Thyroid gland (tissue), 4 donors: ENCODE measurements around the gene MAN2B1. TPM values are rescaled to one million over a fixed set of nuclear protein-coding genes. Genes with fewer than 3 reads are reported as not detected.
"Not testable (repeated sequence)": the region's sequence is repeated elsewhere in the genome, so short reads cannot be mapped to it uniquely, and the experiment has no call there.

Experiments used
- DNase-seq, 2 donors: peaks; one replicate each; pipeline ENCODE4 v3.0.0-alpha.2; 2019
- H3K27ac ChIP-seq, 3 donors: fragments of 200-600 bp; sonication (generic); 1 replicate in 2 of 3; 2 replicates in 1 of 3; pipeline ENCODE4 v1.5.1; 2016 to 2019; ENCODE audit warnings: mild to moderate bottlenecking in 1 of 3, moderate library complexity in 1 of 3
- H3K27me3 ChIP-seq: fragments of 200-600 bp; sonication (generic); one replicate; pipeline ENCODE4 v1.5.1; 2019
- H3K36me3 ChIP-seq, 2 donors: fragments of 200-600 bp; sonication (generic); one replicate each; pipeline ENCODE4 v1.5.1; 2016 to 2019
- H3K4me1 ChIP-seq, 2 donors: fragments of 200-600 bp; sonication (generic); one replicate each; pipeline ENCODE4 v1.5.1; 2017 to 2019
- H3K4me3 ChIP-seq, 3 donors: fragments of 200-600 bp; sonication (generic); replicated peaks in 1 of 3; 1 replicate in 2 of 3; 2 replicates in 1 of 3; pipeline ENCODE4 v1.5.1; 2016; ENCODE audit warnings: mild to moderate bottlenecking in 1 of 3
- H3K9me3 ChIP-seq: fragments of 200-600 bp; sonication (generic); one replicate; pipeline ENCODE4 v1.5.1; 2017
- POLR2A ChIP-seq, 2 donors: fragments of 450-650 bp; IDR thresholded peaks; one replicate each; pipeline ENCODE4 v1.6.1; 2017; ENCODE audit warnings: antibody characterized with exemption in 2 of 2, mild to moderate bottlenecking in 2 of 2, moderate library complexity in 1 of 2
- WGBS, 2 donors: methylation state at CpG; one replicate each; pipeline ENCODE4 v1.1.5; 2017; 5-methylcytosine and 5-hydroxymethylcytosine counted together
- intact Hi-C: fragments of 100-400 bp; cut with DNase I; formaldehyde crosslinking; loops from one replicate; pipeline ENCODE4 v1.15.1; 2023
- total RNA-seq, 4 donors: library from RNA; depleted of rRNA; stranded (reverse); fragments of >200 nt; gene quantifications; one replicate each; pipeline ENCODE4 v1.2.3, GENCODE V29; 2016
- TF ChIP-seq, protein P1 (sequence below), 6 experiments: fragments of 200-600 bp in 3 of 6; fragments of 450-650 bp in 3 of 6; sonication (generic) in 3 of 6; IDR thresholded peaks; one replicate each; pipeline ENCODE4 v1.5.1; 2016 to 2019; ENCODE audit warnings: antibody characterized with exemption in 6 of 6, mild to moderate bottlenecking in 2 of 6, inconsistent platforms in 1 of 6, moderate library complexity in 1 of 6

The MAN2B1 gene
- total RNA-seq, 4 donors from 2014 or later: 38.0 to 106 (median 82.5) TPM

DNA sequence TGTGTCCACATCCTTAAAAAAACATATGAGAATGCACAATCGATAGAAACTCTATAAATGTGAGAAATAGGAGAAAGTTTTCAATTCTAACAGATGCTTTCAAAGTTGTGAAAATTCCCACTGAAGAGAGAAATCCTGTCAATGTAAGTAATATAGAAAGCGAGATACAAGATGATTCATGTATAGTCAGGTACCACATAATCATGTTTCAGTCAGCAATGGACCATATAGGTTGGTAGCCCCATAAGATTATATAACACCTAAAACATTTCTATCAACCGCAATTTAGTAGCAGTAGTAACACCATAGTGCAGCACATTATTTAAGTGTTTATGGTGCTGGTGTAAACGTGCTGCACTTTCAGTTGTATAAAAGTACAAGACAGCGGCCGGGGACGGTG is 37.3 kb downstream of the MAN2B1 start:
- TF ChIP-seq, protein P1, sequence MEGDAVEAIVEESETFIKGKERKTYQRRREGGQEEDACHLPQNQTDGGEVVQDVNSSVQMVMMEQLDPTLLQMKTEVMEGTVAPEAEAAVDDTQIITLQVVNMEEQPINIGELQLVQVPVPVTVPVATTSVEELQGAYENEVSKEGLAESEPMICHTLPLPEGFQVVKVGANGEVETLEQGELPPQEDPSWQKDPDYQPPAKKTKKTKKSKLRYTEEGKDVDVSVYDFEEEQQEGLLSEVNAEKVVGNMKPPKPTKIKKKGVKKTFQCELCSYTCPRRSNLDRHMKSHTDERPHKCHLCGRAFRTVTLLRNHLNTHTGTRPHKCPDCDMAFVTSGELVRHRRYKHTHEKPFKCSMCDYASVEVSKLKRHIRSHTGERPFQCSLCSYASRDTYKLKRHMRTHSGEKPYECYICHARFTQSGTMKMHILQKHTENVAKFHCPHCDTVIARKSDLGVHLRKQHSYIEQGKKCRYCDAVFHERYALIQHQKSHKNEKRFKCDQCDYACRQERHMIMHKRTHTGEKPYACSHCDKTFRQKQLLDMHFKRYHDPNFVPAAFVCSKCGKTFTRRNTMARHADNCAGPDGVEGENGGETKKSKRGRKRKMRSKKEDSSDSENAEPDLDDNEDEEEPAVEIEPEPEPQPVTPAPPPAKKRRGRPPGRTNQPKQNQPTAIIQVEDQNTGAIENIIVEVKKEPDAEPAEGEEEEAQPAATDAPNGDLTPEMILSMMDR (IDR thresholded peaks at IDR 0.05): no peak
- peak in 1 of 2 donors; percentile 17 for TF ChIP-seq POLR2A (IDR thresholded peaks at IDR 0.05)
- WGBS, 2 donors: 96 to 97% methylated on average over 7 of the region's 7 CpGs
- intact Hi-C loops: no loop called here
- H3K4me3 ChIP-seq: no peak overlapping the region
- H3K9me3 ChIP-seq: no peaks in the 10 kb centered on the region
- no peaks in the 10 kb centered on the region for H3K4me1 ChIP-seq
- DNase-seq: no peak
- no peak overlapping the region for H3K27ac ChIP-seq
- peaks cover 58 to 64% of the 10 kb centered on the region in 2 donors for H3K36me3 ChIP-seq
- H3K27me3 ChIP-seq: no peaks in the 10 kb centered on the region

DNA sequence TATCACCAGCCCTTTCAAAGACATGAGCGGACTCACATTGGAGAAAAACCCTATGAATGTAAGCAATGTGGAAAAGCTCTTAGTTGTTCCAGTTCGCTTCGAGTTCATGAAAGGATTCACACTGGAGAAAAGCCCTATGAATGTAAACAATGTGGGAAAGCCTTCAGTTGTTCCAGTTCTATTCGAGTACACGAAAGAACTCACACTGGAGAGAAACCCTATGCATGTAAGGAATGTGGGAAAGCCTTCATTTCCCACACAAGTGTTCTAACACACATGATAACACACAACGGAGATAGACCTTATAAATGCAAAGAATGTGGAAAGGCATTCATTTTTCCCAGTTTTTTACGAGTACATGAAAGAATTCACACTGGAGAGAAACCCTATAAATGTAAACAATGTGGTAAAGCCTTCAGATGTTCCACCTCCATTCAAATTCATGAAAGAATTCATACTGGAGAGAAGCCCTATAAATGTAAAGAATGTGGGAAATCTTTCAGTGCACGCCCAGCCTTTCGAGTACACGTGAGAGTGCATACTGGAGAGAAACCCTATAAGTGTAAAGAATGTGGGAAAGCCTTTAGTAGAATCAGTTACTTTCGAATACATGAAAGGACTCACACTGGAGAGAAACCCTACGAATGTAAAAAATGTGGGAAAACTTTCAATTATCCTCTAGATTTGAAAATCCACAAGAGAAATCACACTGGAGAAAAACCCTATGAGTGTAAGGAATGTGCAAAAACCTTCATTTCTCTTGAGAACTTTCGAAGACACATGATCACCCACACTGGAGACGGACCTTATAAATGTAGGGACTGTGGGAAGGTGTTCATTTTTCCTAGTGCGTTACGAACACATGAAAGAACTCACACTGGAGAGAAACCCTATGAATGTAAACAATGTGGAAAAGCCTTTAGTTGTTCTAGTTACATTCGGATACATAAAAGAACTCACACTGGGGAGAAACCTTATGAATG is 38.2 kb downstream of the MAN2B1 start:
- 97% methylated on average over 17 of the region's 17 CpGs for WGBS, 2 donors
- intact Hi-C loops: no loop called here
- Histone ChIP-seq H3K9me3 (no peaks in the 10 kb centered on the region), H3K36me3 (peaks cover 64 to 72% of the 10 kb centered on the region in 2 donors), H3K4me3 (no peak overlapping the region), H3K27ac (no peak overlapping the region), H3K27me3 (no peaks in the 10 kb centered on the region), H3K4me1 (peaks cover 0 to under 1% of the 10 kb centered on the region in 2 donors)
- TF ChIP-seq, protein P1 (IDR thresholded peaks at IDR 0.05): no peak
- TF ChIP-seq POLR2A (IDR thresholded peaks at IDR 0.05): no peak
- DNase-seq: no peak

DNA sequence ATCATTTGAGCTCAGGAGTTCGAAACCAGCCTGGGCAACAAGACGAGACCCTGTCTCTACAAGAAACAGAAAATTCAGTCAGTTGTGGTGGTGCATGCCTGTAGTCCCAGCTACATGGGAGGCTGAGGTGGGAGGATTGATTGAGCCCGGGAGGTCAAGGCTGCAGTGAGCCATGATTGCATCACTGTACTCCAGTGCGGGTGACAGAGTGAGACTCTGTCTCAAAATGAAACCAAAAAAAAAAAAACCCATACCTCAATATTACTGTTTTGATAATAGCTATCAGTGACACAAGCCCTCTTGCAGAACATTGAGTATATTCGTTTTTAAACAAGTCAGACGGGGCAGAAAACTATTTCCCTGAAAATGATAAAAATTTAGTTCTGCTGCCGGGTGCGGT is 39.6 kb downstream of the MAN2B1 start:
- Histone ChIP-seq H3K27me3 (no peaks in the 10 kb centered on the region), H3K9me3 (no peaks in the 10 kb centered on the region), H3K36me3 (peaks cover 59 to 72% of the 10 kb centered on the region in 2 donors), H3K4me3 (no peak overlapping the region), H3K4me1 (peaks cover 0 to 11% of the 10 kb centered on the region in 2 donors), H3K27ac (no peak overlapping the region)
- intact Hi-C loops: no loop called here
- DNase-seq: no peak
- 89 to 91% methylated on average over 8 of the region's 8 CpGs for WGBS, 2 donors
- no peak for TF ChIP-seq POLR2A (IDR thresholded peaks at IDR 0.05)
- TF ChIP-seq, protein P1 (IDR thresholded peaks at IDR 0.05): no peak

DNA sequence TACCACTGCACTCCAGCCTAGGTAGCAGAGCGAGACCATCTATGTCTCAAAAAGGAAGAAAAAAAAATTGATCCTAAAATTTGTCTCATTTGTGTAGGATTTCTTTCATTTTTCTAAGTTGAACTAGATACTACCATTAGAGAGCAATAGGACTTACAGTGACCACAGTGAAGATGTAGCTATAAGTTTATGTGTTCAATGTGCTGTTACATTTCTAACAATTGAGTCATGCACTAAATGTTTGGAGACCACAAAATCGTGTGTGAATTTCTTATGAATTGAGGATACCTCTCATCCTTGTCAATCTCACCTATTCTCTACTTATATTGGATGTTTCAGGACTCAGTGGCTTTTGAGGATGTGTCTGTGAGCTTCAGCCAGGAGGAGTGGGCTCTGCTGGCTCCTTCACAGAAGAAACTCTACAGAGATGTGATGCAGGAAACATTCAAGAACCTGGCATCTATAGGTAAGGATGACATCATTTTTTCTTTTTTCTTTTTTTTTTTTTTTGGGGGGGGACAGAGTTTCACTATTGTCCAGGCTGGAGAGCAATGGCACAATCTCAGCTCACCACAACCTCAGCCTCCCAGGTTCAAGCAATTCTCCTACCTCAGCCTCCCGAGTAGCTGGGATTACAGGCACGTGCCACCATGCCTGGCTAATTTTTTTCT is 43.0 kb downstream of the MAN2B1 start:
- Histone ChIP-seq H3K4me1 (peaks cover 15 to 36% of the 10 kb centered on the region in 2 donors), H3K36me3 (peaks cover 49 to 51% of the 10 kb centered on the region in 2 donors), H3K27me3 (no peaks in the 10 kb centered on the region), H3K27ac (peak overlapping the region in 1 of 3 donors; percentile 56), H3K9me3 (no peaks in the 10 kb centered on the region), H3K4me3 (no peak overlapping the region)
- no peak for DNase-seq
- 91 to 92% methylated on average over 4 of the region's 4 CpGs for WGBS, 2 donors
- intact Hi-C loops: no loop called here
- TF ChIP-seq, protein P1 (IDR thresholded peaks at IDR 0.05): no peak
- no peak for TF ChIP-seq POLR2A (IDR thresholded peaks at IDR 0.05)

DNA sequence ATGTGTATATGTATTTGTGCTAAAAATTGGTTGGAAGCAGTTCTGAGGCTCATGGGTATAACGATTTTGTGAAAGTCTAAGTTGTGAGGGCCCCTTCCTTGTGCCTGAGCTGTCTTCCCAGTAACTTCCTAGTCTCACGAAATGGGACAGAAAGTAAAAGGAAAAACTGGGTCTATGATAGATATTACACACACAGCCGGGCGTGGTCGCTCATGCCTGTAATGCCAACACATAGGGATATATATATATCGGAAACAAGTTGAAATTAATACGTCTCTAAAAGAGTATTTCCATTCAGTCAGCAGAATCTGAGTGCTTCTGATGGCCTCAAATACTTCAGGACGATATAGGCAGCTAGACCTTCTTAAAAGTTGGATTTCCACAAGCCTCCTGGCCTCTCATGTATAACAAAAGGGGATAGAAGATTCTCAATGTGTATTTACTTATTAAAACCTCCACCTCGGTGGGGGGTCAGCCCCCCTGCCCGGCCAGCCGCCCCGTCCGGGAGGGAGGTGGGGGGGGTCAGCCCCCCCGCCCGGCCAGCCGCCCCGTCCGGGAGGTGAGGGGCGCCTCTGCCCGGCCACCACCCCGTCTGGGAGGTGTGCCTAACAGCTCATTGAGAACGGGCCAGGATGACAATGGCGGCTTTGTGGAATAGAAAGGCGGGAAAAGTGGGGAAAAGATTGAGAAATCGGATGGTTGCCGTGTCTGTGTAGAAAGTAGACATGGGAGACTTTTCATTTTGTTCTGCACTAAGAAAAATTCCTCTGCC is 45.1 kb downstream of the MAN2B1 start:
- Histone ChIP-seq H3K36me3 (peaks cover 28 to 33% of the 10 kb centered on the region in 2 donors), H3K27ac (peak overlapping the region; percentile 12 to 74 (median 54))

More for the DNA sequence above, 45.1 kb downstream of the MAN2B1 start:
- H3K4me3 ChIP-seq, intact Hi-C loops, H3K27me3 ChIP-seq, H3K9me3 ChIP-seq, DNase-seq: not testable (repeated sequence)
- peaks cover 27 to 52% of the 10 kb centered on the region in 2 donors for H3K4me1 ChIP-seq
- 53 to 59% methylated on average over 19 to 25 of the region's 26 CpGs for WGBS, 2 donors
